ENCODE results near the gene LZIC.
"Not testable (repeated sequence)": the region's sequence is repeated elsewhere in the genome, so short reads cannot be mapped to it uniquely, and the experiment has no call there.

Gene LZIC

DNA sequence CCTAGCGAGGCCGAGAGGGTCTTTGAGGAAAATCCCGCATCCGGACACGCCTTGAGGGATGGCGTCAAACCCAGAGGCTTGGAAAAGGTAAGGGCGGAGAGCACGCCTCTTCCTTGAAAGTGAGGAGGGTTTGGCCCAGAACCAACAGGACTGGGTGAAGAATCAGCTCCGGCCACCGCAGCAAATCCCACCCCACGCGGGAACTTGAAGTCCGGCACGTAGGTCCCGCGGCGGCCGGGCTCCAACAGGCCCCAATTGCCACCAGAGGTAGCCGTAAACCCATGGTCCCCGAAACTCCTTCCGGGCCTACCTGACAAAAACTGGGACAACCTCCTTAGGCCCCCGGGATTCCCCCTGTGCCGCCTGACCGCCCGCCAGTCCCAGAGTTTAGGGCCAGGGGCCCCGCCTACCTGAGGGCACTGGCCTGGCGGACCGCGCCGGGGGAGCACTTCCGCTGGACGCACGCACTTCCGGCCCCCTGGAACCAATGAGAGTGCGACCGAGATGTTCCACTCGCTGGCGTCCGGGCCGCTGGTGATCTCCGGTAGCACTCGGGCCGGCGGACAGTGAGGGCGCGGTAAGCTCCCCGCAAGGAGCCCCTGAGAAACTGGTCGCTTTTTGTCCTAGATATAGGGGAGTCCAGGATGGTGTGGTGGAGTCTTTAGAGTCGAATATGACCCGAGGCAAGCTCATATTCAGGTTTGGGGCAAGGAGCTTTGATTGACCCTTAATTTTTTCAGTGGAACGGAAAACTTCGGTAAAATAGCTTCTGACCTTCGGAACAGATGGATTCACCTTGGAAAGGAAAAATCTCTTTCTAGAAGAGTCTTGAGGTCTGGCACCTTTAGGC lies at the start of gene LZIC, which contains the start of gene NMNAT1:
Gene LZIC (minus strand): TSS at position 453 of the 850 bp plus-strand sequence. CDS start 6,772 bp downstream, outside the sequence.
Gene NMNAT1 (plus strand): TSS at position 537 of the 850 bp plus-strand sequence. CDS start 28,599 bp downstream, outside the sequence.
- DNase-seq (ENCODE audit: low read depth) = peak; percentile 74

GRCh38 chr1:9992910-9993309 lies 49.7 kb upstream of the LZIC start:
- no peak for DNase-seq (ENCODE audit: low read depth)

DNA sequence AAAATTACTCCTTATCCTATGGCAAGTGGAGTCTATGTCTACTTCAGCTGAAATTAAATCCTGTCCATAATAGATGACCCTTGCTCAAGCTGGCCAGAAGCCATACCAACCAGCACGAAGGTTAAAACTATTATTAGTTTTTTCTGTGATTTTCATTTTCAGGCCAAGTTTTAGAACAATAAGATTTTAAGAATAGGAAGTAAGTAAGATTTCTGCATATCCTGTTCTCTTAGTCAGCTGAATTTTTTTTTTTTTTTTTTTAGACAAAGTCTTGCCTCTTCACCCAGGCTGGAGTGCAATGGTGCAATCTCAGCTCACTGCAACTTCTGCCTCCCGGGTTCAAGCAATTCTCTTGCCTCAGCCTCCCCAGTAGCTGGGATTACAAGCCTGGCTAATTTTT lies 47.8 kb upstream of the LZIC start:
- no peak for DNase-seq (ENCODE audit: low read depth)

- no peak for DNase-seq (ENCODE audit: low read depth)
These were observed 46.6 kb upstream of the LZIC start for GRCh38 chr1:9989773-9990172.

GRCh38 chr1:9985001-9985400 lies 41.8 kb upstream of the LZIC start:
- no peak for DNase-seq (ENCODE audit: low read depth)

DNA sequence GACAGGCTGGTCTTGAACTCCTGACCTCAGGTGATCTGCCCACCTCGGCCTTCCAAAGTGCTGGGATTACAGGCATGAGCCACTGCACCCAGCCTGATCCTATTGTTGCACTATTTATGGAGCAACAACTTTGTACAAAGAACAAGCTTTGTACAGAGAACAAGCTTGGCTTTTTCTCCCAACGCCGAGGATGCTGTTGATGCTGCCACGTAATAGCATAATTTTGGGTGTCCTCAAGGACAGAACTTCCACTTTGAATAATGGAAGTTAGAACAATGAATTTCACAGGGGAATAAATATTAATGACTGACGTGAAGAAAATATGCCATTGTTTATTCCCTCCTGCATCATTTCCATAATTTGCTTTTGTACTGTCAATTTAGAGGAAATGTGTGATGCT lies 41.1 kb upstream of the LZIC start:
- DNase-seq (ENCODE audit: low read depth) = no peak

GRCh38 chr1:9960706-9961562 lies 17.7 kb upstream of the LZIC start:
- DNase-seq (ENCODE audit: low read depth) = no peak

GRCh38 chr1:9960011-9960410 lies 16.8 kb upstream of the LZIC start:
- no peak for DNase-seq (ENCODE audit: low read depth)

DNA sequence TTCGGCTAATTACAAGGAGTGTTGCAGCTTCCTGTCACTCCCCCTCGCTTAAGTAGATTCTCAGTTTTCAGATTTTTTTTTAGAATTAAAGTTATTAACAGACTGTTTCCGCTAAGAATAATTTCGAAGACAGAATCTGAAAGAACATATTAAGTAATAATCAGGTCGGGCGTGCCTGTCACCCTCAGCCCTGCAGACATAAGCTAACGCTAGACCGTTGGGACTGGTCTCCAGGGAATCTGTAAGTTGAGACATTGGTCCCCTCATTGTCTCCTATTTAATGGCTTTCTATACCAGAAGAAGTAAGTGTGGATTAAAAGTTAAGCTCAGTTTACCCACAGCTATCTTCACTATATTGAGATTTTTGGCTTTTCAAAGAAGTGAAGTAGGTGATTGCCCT lies 14.5 kb upstream of the LZIC start:
- no peak for DNase-seq (ENCODE audit: low read depth)

GRCh38 chr1:9946315-9946714 lies 3.1 kb upstream of the LZIC start:
- DNase-seq (ENCODE audit: low read depth) = no peak

GRCh38 chr1:9942399-9942938 lies 722 bp downstream of the LZIC start:
- no peak for DNase-seq (ENCODE audit: low read depth)

GRCh38 chr1:9929431-9930385 lies 13.5 kb downstream of the LZIC start:
- no peak for DNase-seq (ENCODE audit: low read depth)

DNA sequence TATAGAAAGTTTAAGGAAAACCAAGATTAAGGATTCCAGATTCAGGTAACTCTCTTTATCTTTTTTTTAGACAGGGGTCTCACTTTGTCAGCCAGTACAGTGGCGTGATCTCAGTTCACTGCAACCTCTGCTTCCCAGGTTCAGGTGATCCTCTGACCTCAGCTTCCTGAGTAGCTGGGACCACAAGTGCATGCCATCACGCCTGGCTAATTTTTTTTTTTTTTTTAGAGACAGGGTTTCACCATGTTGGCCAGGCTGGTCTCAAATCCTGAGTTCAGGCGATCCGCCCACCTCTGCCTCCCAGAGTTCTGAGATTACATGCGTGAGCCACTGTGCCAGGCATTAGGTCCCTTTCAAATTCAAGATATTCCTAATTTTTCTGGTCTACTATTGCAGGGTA lies 15.9 kb downstream of the LZIC start:
- no peak for DNase-seq (ENCODE audit: low read depth)

- DNase-seq (ENCODE audit: low read depth) = no peak
These were observed 20.8 kb downstream of the LZIC start for GRCh38 chr1:9922342-9922741.

DNA sequence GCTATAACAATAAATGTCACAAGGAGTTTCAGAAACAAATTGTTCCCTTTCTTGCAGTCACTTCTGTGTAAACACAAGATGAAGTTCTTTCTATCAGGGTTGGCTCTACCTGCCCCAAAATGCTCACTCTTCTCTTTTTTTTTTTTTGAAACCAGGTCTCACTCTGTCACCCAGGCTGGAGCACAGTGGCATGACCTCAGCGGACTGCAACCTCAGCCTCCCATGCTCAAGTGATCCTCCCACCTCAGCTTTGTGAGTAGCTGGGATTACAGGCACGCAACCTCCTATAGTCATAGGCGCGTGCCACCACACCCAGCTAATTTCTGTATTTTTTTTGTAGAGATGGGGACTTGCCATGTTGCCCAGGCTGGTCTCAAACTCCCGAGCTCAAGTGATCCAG lies 22.6 kb downstream of the LZIC start:
- no peak for DNase-seq (ENCODE audit: low read depth)

DNA sequence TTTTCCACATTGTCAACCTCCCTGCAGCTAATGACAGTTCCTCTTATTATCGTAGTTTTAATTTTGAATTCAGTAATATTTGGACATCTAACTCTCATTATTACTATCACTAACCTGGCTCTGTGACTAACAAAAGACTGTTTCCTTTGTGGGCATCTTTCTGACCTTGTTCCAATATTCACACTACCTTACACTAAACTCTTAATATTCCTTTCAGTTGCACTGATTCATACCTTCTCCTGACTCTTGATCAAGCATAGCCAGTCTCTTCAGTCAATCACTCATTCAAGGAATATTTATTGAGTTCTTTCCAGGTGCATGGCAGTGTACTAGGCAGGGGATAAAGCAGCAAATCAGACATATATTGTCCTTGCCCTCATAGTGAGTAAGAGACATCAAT lies 25.3 kb downstream of the LZIC start:
- no peak for DNase-seq (ENCODE audit: low read depth)

GRCh38 chr1:9917495-9917894 lies 25.7 kb downstream of the LZIC start:
- DNase-seq (ENCODE audit: low read depth) = not testable (repeated sequence)

DNA sequence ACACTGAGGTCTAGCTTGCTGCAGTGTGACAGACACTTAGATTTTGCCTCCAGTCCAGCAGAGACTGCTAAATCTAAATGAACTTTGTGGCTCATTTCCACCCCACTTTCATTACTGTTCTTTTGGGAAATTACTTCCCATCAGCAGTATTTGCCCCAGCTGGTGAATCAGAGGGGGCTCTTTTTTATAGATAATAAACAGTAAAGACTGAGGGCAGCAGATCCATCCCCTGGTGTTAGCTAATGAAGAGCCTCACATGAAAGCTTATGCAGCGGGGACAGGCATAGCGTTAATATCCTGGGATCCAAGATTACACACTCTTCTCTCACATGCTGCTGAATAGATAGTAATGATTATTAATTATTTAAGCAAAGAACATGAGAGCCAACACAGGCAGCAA lies 26.7 kb downstream of the LZIC start:
- DNase-seq (ENCODE audit: low read depth) = no peak

- no peak for DNase-seq (ENCODE audit: low read depth)
These were observed 28.6 kb downstream of the LZIC start for GRCh38 chr1:9914610-9914937.

DNA sequence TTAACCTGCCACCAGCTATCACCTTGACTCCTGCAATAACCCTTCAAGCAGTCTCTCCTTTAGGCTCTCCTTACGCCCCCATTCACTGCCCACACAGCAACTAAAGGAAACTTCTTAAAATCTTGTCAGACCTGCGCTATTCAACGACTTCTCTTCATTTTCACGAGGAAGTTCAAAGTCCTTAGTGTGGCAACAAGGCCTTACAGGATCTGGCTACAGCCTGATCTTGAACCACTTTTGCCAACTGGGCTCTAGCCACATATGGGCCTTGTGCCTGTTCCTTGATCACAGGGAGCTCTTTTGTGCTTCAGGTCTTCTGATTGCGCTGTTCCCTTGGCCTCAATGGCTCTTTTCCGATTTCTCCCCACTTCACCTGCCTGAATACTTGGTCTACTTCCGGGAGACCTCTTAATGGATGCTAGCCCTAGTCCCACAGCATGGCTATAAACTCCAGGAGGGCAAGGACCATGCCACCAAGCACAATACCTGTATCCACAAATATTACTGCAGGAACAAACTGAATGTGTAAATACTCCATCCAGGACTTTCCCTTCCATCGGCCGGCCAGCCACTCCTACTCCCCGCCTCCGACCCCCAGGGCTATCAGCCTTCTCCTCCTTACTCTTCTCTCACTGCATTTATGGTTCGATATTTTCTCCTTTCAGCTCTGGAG lies 30.8 kb downstream of the LZIC start:
- no peak for DNase-seq (ENCODE audit: low read depth)

Data from stimulated activated CD8-positive, alpha-beta memory T cell treated with anti-CD3 and anti-CD28 coated beads, Interleukin-15, amount 100 ng/mL, for 1 hour (primary cell).